GM10248 (cell line): Measurements from ENCODE around the gene FSIP2.

Experiments
- CTCF ChIA-PET: fragments of 300-600 bp; sonication (Branson Sonifier 250); formaldehyde crosslinking; extraction: SDS; loops from one replicate; lab custom pipeline; 2021; ENCODE audit warnings: antibody characterized with exemption; lab: Yijun Ruan, JAX
- POLR2A ChIA-PET: fragments of 350-650 bp; sonication (Branson Sonifier 250); formaldehyde crosslinking; extraction: SDS; loops from one replicate; lab custom pipeline; 2020; ENCODE audit warnings: antibody characterized with exemption; lab: Yijun Ruan, JAX
- DNase-seq: peaks from one replicate; pipeline ENCODE4 v3.0.0; 2012; ENCODE audit errors: extremely low spot score
- TF ChIP-seq, protein P1 (sequence below): IDR thresholded peaks from 2 replicates; pipeline ENCODE4 v1.5.1; 2012; ENCODE audit warnings: mild to moderate bottlenecking, low read depth; ENCODE audit errors: extremely low read depth, missing control alignments, control extremely low read depth

Gene FSIP2

DNA sequence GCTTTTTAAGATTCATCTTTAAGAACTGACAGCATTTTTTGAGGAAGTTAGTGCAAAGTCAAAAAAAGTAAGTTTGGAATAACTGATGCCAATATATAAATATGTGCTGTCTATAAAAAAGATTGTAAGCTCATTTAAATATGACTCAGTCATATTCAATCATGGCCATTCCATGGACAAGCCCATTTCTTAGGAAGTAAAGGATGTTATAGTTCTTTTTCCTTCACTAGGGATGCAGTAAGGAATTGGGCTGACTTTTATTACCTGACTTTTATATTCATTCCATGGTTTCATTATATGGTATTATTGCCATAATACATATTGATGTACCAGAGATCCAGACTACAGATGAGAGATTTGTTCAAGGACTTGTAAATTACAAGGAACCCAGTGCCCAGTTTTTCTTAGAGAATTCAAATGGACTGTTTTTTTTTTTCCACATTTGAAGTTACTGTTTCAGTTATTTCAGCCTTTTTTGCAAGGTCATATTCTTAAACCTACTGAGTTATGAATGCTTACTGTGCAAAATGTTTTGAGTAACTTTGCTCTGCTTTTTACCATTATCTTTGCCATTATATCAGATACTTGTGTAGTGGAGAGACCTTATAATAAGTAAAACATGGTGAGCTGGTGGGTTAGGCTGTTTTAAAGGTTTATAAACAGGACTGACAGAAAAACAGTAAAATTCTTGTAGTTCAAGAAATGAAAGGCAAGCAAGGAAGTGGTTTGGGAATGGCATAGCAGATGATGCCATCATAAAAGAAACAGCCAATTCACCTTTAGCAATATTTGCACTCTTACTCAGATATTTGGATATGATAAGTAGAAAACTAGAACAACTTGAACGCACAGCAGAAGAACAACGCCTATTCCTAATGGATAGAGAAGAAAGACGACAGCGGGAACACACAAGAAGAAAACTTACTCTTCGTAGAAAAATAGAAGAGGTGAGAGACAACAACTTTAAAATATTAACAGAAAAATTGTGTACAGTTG, 7.6 kb downstream of the FSIP2 start:
- POLR2A ChIA-PET: no interaction called here
- CTCF ChIA-PET: no interaction called here

DNA sequence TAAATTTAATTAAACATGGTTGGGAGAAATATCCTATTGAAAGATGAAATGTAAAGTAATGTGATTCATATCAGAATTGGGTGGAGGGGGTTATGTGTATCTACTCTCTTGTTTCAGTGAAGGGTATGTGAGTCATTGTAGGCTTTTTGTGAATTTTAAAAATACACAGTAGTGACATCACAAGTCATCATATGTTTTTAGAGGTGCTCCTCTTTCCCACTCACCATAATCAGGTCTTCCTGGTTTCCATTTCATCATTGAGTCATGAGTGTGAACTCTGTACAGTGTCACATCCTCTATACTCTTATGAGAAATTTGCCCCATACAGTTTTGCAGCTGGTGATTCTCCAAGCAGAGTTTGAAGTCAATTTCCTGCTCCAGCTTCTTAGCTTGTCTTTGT, 18.8 kb downstream of the FSIP2 start:
- CTCF ChIA-PET: interaction anchor here (2.2 kb wide), 1 partner anchor 18 kb away, joined by 7 read pairs; the partner anchor contains the start of gene FSIP2
- POLR2A ChIA-PET: no interaction called here
- TF ChIP-seq, protein P1, sequence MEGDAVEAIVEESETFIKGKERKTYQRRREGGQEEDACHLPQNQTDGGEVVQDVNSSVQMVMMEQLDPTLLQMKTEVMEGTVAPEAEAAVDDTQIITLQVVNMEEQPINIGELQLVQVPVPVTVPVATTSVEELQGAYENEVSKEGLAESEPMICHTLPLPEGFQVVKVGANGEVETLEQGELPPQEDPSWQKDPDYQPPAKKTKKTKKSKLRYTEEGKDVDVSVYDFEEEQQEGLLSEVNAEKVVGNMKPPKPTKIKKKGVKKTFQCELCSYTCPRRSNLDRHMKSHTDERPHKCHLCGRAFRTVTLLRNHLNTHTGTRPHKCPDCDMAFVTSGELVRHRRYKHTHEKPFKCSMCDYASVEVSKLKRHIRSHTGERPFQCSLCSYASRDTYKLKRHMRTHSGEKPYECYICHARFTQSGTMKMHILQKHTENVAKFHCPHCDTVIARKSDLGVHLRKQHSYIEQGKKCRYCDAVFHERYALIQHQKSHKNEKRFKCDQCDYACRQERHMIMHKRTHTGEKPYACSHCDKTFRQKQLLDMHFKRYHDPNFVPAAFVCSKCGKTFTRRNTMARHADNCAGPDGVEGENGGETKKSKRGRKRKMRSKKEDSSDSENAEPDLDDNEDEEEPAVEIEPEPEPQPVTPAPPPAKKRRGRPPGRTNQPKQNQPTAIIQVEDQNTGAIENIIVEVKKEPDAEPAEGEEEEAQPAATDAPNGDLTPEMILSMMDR: no peak
- DNase-seq: no peak

More for the DNA sequence above, 7.6 kb downstream of the FSIP2 start:
- TF ChIP-seq, protein P1: no peak
- DNase-seq: no peak

DNA sequence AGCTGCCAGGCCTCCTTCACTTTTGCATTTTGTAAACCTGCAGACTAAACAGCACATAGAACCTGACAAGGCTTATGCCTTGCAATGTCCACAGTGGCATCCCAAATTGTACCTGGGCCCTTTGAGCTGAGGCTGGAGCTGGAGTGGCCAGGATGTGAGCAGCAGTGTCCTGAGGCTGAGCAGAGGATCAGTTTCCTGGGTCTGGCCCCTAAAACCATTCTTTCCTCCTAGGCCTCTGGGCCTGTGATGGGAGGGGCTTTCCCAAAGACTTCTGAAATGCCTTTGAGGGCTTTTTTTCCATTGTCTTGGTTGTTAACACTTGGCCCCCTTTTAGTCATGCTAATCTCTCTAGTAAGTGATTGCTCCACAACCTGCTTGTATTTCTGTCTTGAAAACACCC, 32.8 kb downstream of the FSIP2 start:
- CTCF ChIA-PET: interaction anchor here (1.8 kb wide), 1 partner anchor 10 kb away, joined by 4 read pairs; no protein-coding TSS in a partner anchor
- DNase-seq: no peak
- TF ChIP-seq, protein P1: no peak
- POLR2A ChIA-PET: no interaction called here

DNA sequence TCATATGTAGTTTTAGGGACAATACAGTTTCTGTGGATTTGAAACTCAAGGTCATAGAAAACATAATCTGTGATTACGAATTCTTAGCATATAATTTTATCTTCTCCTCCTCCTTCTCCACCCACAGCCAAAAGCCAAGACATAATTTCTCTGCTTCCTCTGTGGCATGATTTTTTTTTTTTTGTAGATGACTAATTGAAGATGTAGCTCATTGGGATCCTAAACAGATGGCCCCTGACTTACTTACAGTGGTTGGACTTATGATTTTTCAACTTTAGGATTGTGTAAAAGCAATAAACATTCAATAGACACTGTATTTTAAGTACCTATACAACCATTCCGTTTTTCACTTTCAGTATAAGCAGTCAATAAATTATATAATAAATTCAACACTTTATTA, 42.3 kb downstream of the FSIP2 start:
- ChIA-PET POLR2A (no interaction called here), CTCF (interaction anchor here (1.6 to 1.8 kb wide), 3 partner anchors 9 to 46 kb away, joined by 3 to 5 read pairs (median 4); no protein-coding TSS in a partner anchor)
- TF ChIP-seq, protein P1: no peak
- DNase-seq: no peak

DNA sequence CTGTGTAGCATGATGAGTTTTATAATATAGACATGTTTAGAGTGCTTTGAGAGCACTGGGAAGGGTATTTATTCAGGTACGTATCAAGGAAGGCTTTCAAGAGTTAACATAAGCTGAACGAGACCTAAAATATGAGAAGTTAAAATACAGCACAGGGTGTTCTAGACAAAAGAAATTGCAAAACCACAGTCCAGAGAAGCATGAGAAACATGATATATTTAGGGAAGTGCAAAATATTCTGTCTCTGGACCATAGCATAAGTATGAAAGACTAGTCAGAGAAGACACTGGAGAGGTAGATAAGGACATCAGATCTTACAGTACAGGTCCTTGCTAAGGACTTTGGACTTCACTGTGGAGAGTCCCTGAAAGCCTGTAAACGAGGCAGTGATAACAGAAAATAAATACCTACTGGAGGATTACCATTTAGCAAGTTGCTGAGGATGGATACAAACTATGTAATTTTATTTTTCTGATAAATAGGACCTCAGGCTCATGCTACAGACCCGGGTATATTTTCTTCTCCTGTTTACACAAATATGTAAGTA, 43.7 kb downstream of the FSIP2 start:
- no peak for DNase-seq
- POLR2A ChIA-PET: no interaction called here
- TF ChIP-seq, protein P1: no peak
- CTCF ChIA-PET: interaction anchor here (1.1 to 1.6 kb wide), 2 partner anchors 34 to 45 kb away, joined by 3 to 4 read pairs; no protein-coding TSS in a partner anchor

DNA sequence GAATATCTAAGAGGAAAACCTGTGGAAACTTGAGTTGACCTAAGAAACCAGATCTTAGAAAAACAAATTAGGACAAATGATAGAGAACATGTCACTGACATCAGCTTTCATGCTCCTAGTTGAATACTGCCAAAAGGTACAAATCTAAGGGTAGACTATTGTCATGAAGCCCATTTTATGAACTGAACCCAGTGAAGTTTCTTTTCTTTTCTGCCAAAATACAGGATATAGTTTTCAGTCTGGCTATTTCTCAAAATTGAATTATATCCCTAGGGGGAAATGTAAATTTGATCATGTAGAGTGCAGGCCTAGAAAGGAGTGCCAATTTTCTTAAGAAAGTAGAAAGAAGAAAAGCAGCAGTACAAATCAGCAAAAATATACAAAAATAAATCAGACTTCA, 46.6 kb downstream of the FSIP2 start:
- POLR2A ChIA-PET: no interaction called here
- TF ChIP-seq, protein P1: no peak
- no peak for DNase-seq
- CTCF ChIA-PET: interaction anchor here (0.8 kb wide), 1 partner anchor 12 kb away, joined by 3 read pairs; no protein-coding TSS in a partner anchor
